Neural cell (in vitro differentiated cells): Measurements from ENCODE around the gene ASB12. TPM values are rescaled to one million over a fixed set of nuclear protein-coding genes. Genes with fewer than 3 reads are reported as not detected.

Experiments used
- H2AFZ ChIP-seq: fragments of 200-600, 300-800 bp; sonication (generic), shearing (Covaris generic); 2 replicates; pipeline ENCODE4 v1.6.0; 2014; ENCODE audit warnings: low read depth, mild to moderate bottlenecking, antibody characterized with exemption, low read length, moderate library complexity
- H3F3A ChIP-seq: fragments of 200-600 bp; shearing (Covaris generic); 2 replicates; pipeline ENCODE4 v1.6.1; 2016; ENCODE audit warnings: mild to moderate bottlenecking, moderate library complexity, mixed read lengths, antibody characterized with exemption, low read length; ENCODE audit not compliant: insufficient read depth, poor library complexity, severe bottlenecking
- H3K27ac ChIP-seq: fragments of 200-600, 300-800 bp; sonication (generic), shearing (Covaris generic); 2 replicates; pipeline ENCODE4 v1.5.1; 2014; ENCODE audit warnings: mild to moderate bottlenecking, low read length, moderate library complexity
- H3K27me3 ChIP-seq: fragments of 300-800, 200-600 bp; sonication (generic), shearing (Covaris generic); 2 replicates; pipeline ENCODE4 v1.6.0; 2014; ENCODE audit warnings: mild to moderate bottlenecking, low read depth, low read length, moderate library complexity; ENCODE audit not compliant: insufficient read depth
- H3K36me3 ChIP-seq: fragments of 300-800, 200-600 bp; sonication (generic), shearing (Covaris generic); 2 replicates; pipeline ENCODE4 v1.5.1; 2014; ENCODE audit warnings: mild to moderate bottlenecking, antibody characterized with exemption, low read length, moderate library complexity; ENCODE audit not compliant: insufficient read depth
- H3K4me2 ChIP-seq: fragments of 300-800, 200-600 bp; sonication (generic), shearing (Covaris generic); 2 replicates; pipeline ENCODE4 v1.6.0; 2014; ENCODE audit warnings: mild to moderate bottlenecking, low read length
- H3K4me3 ChIP-seq: fragments of 300-800, 200-600 bp; sonication (generic), shearing (Covaris generic); 2 replicates; pipeline ENCODE4 v1.5.1; 2014; ENCODE audit warnings: mild to moderate bottlenecking, low read length, moderate library complexity
- H3K79me2 ChIP-seq: fragments of 200-600 bp; shearing (Covaris generic); replicated peaks from 2 replicates; pipeline ENCODE4 v1.6.0; 2014; ENCODE audit warnings: mild to moderate bottlenecking, low read length, moderate library complexity; ENCODE audit not compliant: insufficient read depth
- H3K9ac ChIP-seq: fragments of 300-800, 200-600 bp; sonication (generic), shearing (Covaris generic); 2 replicates; pipeline ENCODE4 v1.6.1; 2016; ENCODE audit warnings: mild to moderate bottlenecking, low read length, mixed read lengths
- H3K9me2 ChIP-seq: fragments of 200-600 bp; shearing (Covaris generic); 2 replicates; pipeline ENCODE4 v1.6.1; 2016; ENCODE audit warnings: mild to moderate bottlenecking, low read length, mixed read lengths; ENCODE audit not compliant: insufficient read depth
- H3K9me3 ChIP-seq: fragments of 200-600, 300-800 bp; sonication (generic), shearing (Covaris generic); 2 replicates; pipeline ENCODE4 v1.6.1; 2016; ENCODE audit warnings: mild to moderate bottlenecking, mixed run types, low read length, moderate library complexity, mixed read lengths
- H4K20me1 ChIP-seq: fragments of 200-600 bp; shearing (Covaris generic); 2 replicates; pipeline ENCODE4 v1.6.1; 2016; ENCODE audit warnings: mild to moderate bottlenecking, mixed run types; ENCODE audit not compliant: insufficient read depth
- EP300 ChIP-seq: fragments of 450-650 bp; conservative IDR thresholded peaks from 2 replicates; pipeline ENCODE4 v1.6.1; 2014; ENCODE audit warnings: antibody characterized with exemption, mild to moderate bottlenecking, moderate library complexity; ENCODE audit not compliant: poor library complexity, severe bottlenecking
- EZH2 ChIP-seq: fragments of 200-600, 300-800 bp; shearing (Covaris generic), sonication (generic); IDR thresholded peaks from 2 replicates; pipeline ENCODE4 v1.6.1; 2014; ENCODE audit warnings: antibody characterized with exemption, low read length, borderline replicate concordance, mild to moderate bottlenecking; ENCODE audit not compliant: insufficient read depth, poor library complexity, severe bottlenecking
- MXI1 ChIP-seq: fragments of 450-650 bp; conservative IDR thresholded peaks from 2 replicates; pipeline ENCODE4 v1.6.1; 2014; ENCODE audit warnings: antibody characterized with exemption, mild to moderate bottlenecking; ENCODE audit not compliant: poor library complexity, severe bottlenecking
- POLR2AphosphoS5 ChIP-seq: IDR thresholded peaks from 2 replicates; pipeline ENCODE4 v1.6.1; 2012
- RAD21 ChIP-seq: fragments of 450-650 bp; conservative IDR thresholded peaks from 2 replicates; pipeline ENCODE4 v1.6.1; 2014; ENCODE audit warnings: antibody characterized with exemption, mild to moderate bottlenecking, moderate library complexity
- SMC3 ChIP-seq: fragments of 450-650 bp; conservative IDR thresholded peaks from 2 replicates; pipeline ENCODE4 v1.6.1; 2014; ENCODE audit warnings: antibody characterized with exemption, mild to moderate bottlenecking, moderate library complexity; ENCODE audit not compliant: poor library complexity
- TAF1 ChIP-seq: IDR thresholded peaks from 2 replicates; pipeline ENCODE4 v1.6.1; 2012; ENCODE audit warnings: low read depth
- polyA plus RNA-seq: library from polyadenylated mRNA; depleted of rRNA; stranded (reverse); fragments of >200 nt; gene quantifications from 2 replicates; pipeline ENCODE4 v1.2.3, GENCODE V29; 2014
- TF ChIP-seq, protein P1 (sequence below): IDR thresholded peaks from 2 replicates; pipeline ENCODE4 v1.6.1; 2012; ENCODE audit warnings: borderline replicate concordance
- TF ChIP-seq, protein P2 (sequence below): fragments of 450-650 bp; IDR thresholded peaks from 2 replicates; pipeline ENCODE4 v1.5.1; 2014; ENCODE audit warnings: antibody characterized with exemption, mild to moderate bottlenecking, moderate library complexity; ENCODE audit not compliant: poor library complexity, severe bottlenecking

Gene ASB12
- polyA plus RNA-seq, 1 donor from 2014 or later, result 1.5 TPM

DNA sequence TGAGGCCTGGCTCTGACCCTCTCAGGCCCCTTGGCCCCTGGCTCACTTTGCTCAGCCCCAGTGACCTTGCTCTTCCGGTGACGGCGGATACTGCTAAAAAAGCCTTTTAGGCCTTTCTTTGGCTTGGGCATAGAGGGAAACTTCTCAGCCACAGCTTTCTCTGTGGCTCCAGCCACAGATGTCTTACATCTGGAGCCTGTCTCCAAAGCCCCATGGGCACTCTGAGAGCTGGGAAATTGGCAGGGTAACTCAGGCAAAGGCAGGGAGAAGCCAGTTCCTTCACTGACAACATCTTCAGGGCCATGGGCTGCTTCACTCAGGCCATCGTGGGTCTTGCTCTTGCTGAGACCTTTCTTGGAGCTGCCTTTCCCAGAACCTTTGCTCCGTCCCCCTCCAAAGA, 37.7 kb downstream of the ASB12 start:
- Histone ChIP-seq H2AFZ (no peak overlapping the region), H3K27ac (no peak overlapping the region), H3K27me3 (no peaks in the 10 kb centered on the region), H3K9me3 (no peaks in the 10 kb centered on the region), H3K79me2 (no peaks in the 10 kb centered on the region), H3K9ac (no peak overlapping the region), H3K4me2 (no peak overlapping the region), H3K9me2 (no peaks in the 10 kb centered on the region), H4K20me1 (no peaks in the 10 kb centered on the region), H3K36me3 (no peaks in the 10 kb centered on the region), H3K4me3 (no peak overlapping the region), H3F3A (no peaks in the 10 kb centered on the region)
- no peak for TF ChIP-seq RAD21
- TF ChIP-seq SMC3, result no peak
- TF ChIP-seq MXI1, result no peak
- TF ChIP-seq TAF1, result no peak
- TF ChIP-seq, protein P1, sequence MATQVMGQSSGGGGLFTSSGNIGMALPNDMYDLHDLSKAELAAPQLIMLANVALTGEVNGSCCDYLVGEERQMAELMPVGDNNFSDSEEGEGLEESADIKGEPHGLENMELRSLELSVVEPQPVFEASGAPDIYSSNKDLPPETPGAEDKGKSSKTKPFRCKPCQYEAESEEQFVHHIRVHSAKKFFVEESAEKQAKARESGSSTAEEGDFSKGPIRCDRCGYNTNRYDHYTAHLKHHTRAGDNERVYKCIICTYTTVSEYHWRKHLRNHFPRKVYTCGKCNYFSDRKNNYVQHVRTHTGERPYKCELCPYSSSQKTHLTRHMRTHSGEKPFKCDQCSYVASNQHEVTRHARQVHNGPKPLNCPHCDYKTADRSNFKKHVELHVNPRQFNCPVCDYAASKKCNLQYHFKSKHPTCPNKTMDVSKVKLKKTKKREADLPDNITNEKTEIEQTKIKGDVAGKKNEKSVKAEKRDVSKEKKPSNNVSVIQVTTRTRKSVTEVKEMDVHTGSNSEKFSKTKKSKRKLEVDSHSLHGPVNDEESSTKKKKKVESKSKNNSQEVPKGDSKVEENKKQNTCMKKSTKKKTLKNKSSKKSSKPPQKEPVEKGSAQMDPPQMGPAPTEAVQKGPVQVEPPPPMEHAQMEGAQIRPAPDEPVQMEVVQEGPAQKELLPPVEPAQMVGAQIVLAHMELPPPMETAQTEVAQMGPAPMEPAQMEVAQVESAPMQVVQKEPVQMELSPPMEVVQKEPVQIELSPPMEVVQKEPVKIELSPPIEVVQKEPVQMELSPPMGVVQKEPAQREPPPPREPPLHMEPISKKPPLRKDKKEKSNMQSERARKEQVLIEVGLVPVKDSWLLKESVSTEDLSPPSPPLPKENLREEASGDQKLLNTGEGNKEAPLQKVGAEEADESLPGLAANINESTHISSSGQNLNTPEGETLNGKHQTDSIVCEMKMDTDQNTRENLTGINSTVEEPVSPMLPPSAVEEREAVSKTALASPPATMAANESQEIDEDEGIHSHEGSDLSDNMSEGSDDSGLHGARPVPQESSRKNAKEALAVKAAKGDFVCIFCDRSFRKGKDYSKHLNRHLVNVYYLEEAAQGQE, result no peak
- TF ChIP-seq, protein P2, sequence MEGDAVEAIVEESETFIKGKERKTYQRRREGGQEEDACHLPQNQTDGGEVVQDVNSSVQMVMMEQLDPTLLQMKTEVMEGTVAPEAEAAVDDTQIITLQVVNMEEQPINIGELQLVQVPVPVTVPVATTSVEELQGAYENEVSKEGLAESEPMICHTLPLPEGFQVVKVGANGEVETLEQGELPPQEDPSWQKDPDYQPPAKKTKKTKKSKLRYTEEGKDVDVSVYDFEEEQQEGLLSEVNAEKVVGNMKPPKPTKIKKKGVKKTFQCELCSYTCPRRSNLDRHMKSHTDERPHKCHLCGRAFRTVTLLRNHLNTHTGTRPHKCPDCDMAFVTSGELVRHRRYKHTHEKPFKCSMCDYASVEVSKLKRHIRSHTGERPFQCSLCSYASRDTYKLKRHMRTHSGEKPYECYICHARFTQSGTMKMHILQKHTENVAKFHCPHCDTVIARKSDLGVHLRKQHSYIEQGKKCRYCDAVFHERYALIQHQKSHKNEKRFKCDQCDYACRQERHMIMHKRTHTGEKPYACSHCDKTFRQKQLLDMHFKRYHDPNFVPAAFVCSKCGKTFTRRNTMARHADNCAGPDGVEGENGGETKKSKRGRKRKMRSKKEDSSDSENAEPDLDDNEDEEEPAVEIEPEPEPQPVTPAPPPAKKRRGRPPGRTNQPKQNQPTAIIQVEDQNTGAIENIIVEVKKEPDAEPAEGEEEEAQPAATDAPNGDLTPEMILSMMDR, result no peak
- TF ChIP-seq POLR2AphosphoS5, result no peak
- TF ChIP-seq EZH2, result no peak
- TF ChIP-seq EP300, result no peak

DNA sequence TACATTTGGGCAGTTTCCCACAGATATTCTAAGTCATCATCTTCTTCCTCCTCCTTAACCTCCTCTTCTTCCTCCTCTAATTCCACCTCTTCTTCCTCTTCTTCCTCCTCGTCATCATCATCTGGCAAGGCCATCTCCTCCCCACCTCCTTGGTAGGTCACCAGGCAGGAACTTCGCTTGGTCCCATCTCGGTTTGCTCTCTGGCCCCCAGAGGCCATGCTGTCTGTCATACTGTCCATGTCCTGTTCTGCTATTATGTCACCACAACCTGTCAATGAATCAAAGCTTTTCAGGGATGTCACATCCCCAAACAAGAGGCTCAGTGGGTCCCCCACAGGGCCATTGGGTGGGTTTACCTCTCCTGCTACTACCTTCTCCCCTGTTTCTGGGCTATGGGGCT, 38.4 kb downstream of the ASB12 start:
- Histone ChIP-seq H2AFZ (no peak overlapping the region), H4K20me1 (no peaks in the 10 kb centered on the region), H3K9ac (no peak overlapping the region), H3K9me2 (no peaks in the 10 kb centered on the region), H3K36me3 (no peaks in the 10 kb centered on the region), H3K4me3 (no peak overlapping the region), H3K9me3 (no peaks in the 10 kb centered on the region), H3K4me2 (no peak overlapping the region), H3K27ac (no peak overlapping the region), H3K27me3 (no peaks in the 10 kb centered on the region), H3F3A (no peaks in the 10 kb centered on the region), H3K79me2 (no peaks in the 10 kb centered on the region)
- TF ChIP-seq, protein P1, result no peak
- TF ChIP-seq TAF1, result no peak
- no peak for TF ChIP-seq EP300
- TF ChIP-seq RAD21, result no peak
- TF ChIP-seq, protein P2, result no peak
- no peak for TF ChIP-seq SMC3
